Activated naive CD4-positive, alpha-beta T cell treated with anti-CD3 and anti-CD28 coated beads, Interleukin-2, amount 10 ng/mL, durations not matched to agents 7 days and 5 days (primary cell): ENCODE data around the gene HSD17B3.

Source experiments
- CTCF ChIA-PET: fragments of 350-600 bp; sonication (Branson Sonifier 250); formaldehyde crosslinking; loops from one replicate; lab custom pipeline; 2021; ENCODE audit warnings: antibody characterized with exemption; lab: Charles Lee
- DNase-seq: peaks from one replicate; pipeline ENCODE4 v3.0.0-alpha.2; 2020
- H3K27ac Mint-ChIP-seq: one replicate; pipeline ENCODE4 v1.8.0; 2021; ENCODE audit warnings: mild to moderate bottlenecking, moderate library complexity, mixed read lengths
- H3K27me3 Mint-ChIP-seq: one replicate; pipeline ENCODE4 v1.8.0; 2021; ENCODE audit warnings: mild to moderate bottlenecking, mixed read lengths
- H3K36me3 Mint-ChIP-seq: one replicate; pipeline ENCODE4 v1.8.0; 2021; ENCODE audit warnings: mixed read lengths
- H3K4me1 Mint-ChIP-seq: one replicate; pipeline ENCODE4 v1.8.0; 2021; ENCODE audit warnings: mixed read lengths
- H3K4me3 Mint-ChIP-seq: one replicate; pipeline ENCODE4 v1.8.0; 2021; ENCODE audit warnings: mild to moderate bottlenecking, moderate library complexity, mixed read lengths
- H3K9me3 Mint-ChIP-seq: one replicate; pipeline ENCODE4 v1.8.0; 2021; ENCODE audit warnings: mixed read lengths

The HSD17B3 gene

GRCh38 chr9:96188571-96188970 lies 113.4 kb downstream of the HSD17B3 start:
- no peaks in the 10 kb centered on the region for H3K36me3 Mint-ChIP-seq
- no peaks in the 10 kb centered on the region for H3K4me1 Mint-ChIP-seq
- H3K9me3 Mint-ChIP-seq: peaks cover 7% of the 10 kb centered on the region
- CTCF ChIA-PET: no interaction called here
- H3K27ac Mint-ChIP-seq: no peak overlapping the region
- no peak overlapping the region for H3K4me3 Mint-ChIP-seq
- DNase-seq: no peak
- peaks cover 33% of the 10 kb centered on the region for H3K27me3 Mint-ChIP-seq

GRCh38 chr9:96187151-96187555 lies 114.8 kb downstream of the HSD17B3 start:
- H3K27me3 Mint-ChIP-seq: peaks cover 43% of the 10 kb centered on the region
- CTCF ChIA-PET: no interaction called here
- no peak for DNase-seq

DNA sequence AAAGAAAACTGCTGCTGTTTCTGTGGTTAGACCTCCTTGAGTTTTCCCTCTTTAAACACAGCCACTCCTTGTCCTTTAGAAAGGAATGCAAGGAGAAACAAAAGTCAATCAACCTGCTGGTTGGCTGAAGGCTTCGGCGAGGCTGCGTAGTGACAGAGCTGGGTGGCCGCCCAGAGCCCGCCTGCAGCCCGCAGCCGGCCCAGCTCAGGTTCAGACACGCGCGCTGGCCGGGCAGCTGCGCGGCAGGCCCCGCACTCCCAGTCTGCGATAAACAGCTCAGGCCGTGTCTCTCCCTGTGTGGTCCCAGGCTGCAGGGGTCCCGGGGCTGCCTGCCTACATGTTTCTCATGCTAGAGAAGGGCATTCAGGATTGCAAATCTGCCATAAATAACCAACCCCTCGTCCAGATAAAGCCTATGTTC lies 115.4 kb downstream of the HSD17B3 start:
- peaks cover 47% of the 10 kb centered on the region for H3K27me3 Mint-ChIP-seq
- CTCF ChIA-PET: no interaction called here
- no peak overlapping the region for H3K4me3 Mint-ChIP-seq
- H3K4me1 Mint-ChIP-seq: no peaks in the 10 kb centered on the region
- DNase-seq: no peak
- H3K36me3 Mint-ChIP-seq: no peaks in the 10 kb centered on the region
- peaks cover 7% of the 10 kb centered on the region for H3K9me3 Mint-ChIP-seq
- H3K27ac Mint-ChIP-seq: no peak overlapping the region

More at GRCh38 chr9:96187151-96187555, 114.8 kb downstream of the HSD17B3 start:
- Mint-ChIP-seq H3K27ac (no peak overlapping the region), H3K36me3 (no peaks in the 10 kb centered on the region), H3K4me1 (no peaks in the 10 kb centered on the region), H3K4me3 (no peak overlapping the region), H3K9me3 (peaks cover 7% of the 10 kb centered on the region)

DNA sequence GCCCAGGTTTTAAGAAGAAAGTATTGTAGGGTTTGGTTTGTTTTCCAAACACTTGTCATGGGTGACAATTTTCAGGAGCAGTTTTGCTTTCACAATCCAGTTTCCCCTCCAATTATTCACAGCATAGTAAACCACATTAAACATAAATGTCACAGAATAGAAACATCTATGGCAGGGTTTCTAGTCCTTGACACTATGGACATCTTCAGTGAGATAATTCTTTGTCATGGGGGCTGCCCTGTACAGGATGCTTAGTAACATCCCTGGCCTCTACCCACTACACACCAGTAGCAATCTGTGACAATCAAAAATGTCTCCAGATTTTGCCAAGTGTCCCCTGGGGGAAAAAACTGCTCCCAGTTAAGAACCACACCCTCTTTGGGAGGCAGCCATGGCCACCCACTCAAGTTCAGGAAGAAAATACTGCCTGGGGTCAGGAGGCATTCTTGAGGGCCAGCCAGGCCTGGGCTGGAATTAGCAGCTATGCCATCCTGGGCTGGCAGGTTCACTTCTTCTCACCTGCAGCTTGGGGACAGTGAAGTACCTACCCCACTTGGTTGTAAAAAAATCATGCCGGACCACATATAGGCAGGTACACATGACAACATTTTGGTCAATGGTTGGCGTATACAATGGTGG lies 116.3 kb downstream of the HSD17B3 start:
- Mint-ChIP-seq H3K36me3 (no peaks in the 10 kb centered on the region), H3K9me3 (peaks cover under 1% of the 10 kb centered on the region), H3K27me3 (peaks cover 52% of the 10 kb centered on the region), H3K27ac (no peak overlapping the region), H3K4me1 (no peaks in the 10 kb centered on the region), H3K4me3 (no peak overlapping the region)
- DNase-seq: no peak
- CTCF ChIA-PET: no interaction called here
